CD4-positive, alpha-beta memory T cell (primary cell): ENCODE results near the gene ARID3B. TPM values are rescaled to one million over a fixed set of nuclear protein-coding genes. Genes with fewer than 3 reads are reported as not detected.
A peak's percentile ranks its signal among the peaks of the same experiment; 100 is the strongest.

ENCODE experiments used
- CTCF ChIA-PET: fragments of 350-600 bp; sonication (Branson Sonifier 250); formaldehyde crosslinking; loops from one replicate; lab custom pipeline; 2021; ENCODE audit warnings: inconsistent platforms; ENCODE audit not compliant: partially characterized antibody; lab: Charles Lee
- POLR2A ChIA-PET: fragments of 350-600 bp; sonication (Branson Sonifier 250); formaldehyde crosslinking; loops from one replicate; lab custom pipeline; 2021; ENCODE audit not compliant: partially characterized antibody; lab: Charles Lee
- DNase-seq, 5 donors: peaks; one replicate each; pipeline versions ENCODE4 v3.0.0 to v3.0.0-alpha.2; 2020 to 2022; ENCODE audit warnings: mixed read lengths in 1 of 5
- H3K27ac ChIP-seq: one replicate; pipeline ENCODE4 v1.7.0; 2013; ENCODE audit warnings: low read depth, low read length
- H3K27me3 ChIP-seq: 2 replicates; pipeline ENCODE4 v1.7.0; 2013; ENCODE audit warnings: mild to moderate bottlenecking, low read length, moderate library complexity; ENCODE audit not compliant: insufficient read depth
- H3K36me3 ChIP-seq: 2 replicates; pipeline ENCODE4 v1.7.0; 2013; ENCODE audit warnings: mild to moderate bottlenecking, low read length, moderate library complexity; ENCODE audit not compliant: insufficient read depth
- H3K4me1 ChIP-seq: 2 replicates; pipeline ENCODE4 v1.7.0; 2013; ENCODE audit warnings: mild to moderate bottlenecking, low read length, moderate library complexity; ENCODE audit not compliant: insufficient read depth
- H3K4me3 ChIP-seq, 2 donors: one replicate each; pipeline ENCODE4 v1.7.0; 2013; ENCODE audit warnings: low read length in 2 of 2, mild to moderate bottlenecking in 1 of 2
- H3K9me3 ChIP-seq, 2 donors: one replicate each; pipeline ENCODE4 v1.7.0; 2013; ENCODE audit warnings: low read length in 2 of 2, control low read depth in 1 of 2; ENCODE audit not compliant: control insufficient read depth in 1 of 2
- H3K27ac Mint-ChIP-seq, 7 donors: one replicate each; pipeline ENCODE4 v1.8.0; 2020 to 2021; ENCODE audit warnings: mixed read lengths in 7 of 7, mild to moderate bottlenecking in 6 of 7, inconsistent platforms in 3 of 7, moderate library complexity in 3 of 7
- H3K27me3 Mint-ChIP-seq, 2 donors: one replicate each; pipeline ENCODE4 v1.8.0; 2020 to 2021; ENCODE audit warnings: mixed read lengths in 2 of 2
- H3K36me3 Mint-ChIP-seq, 2 donors: one replicate each; pipeline ENCODE4 v1.8.0; 2020 to 2021; ENCODE audit warnings: mixed read lengths in 2 of 2, inconsistent platforms in 1 of 2, mild to moderate bottlenecking in 1 of 2
- H3K4me1 Mint-ChIP-seq, 4 donors: one replicate each; pipeline ENCODE4 v1.8.0; 2020 to 2021; ENCODE audit warnings: mixed read lengths in 4 of 4, mild to moderate bottlenecking in 1 of 4
- H3K4me3 Mint-ChIP-seq, 8 donors: one replicate each; pipeline ENCODE4 v1.8.0; 2020 to 2021; ENCODE audit warnings: mixed read lengths in 8 of 8, mild to moderate bottlenecking in 7 of 8, moderate library complexity in 6 of 8, inconsistent platforms in 3 of 8
- H3K9me3 Mint-ChIP-seq, 8 donors: one replicate each; pipeline ENCODE4 v1.8.0; 2020 to 2021; ENCODE audit warnings: mixed read lengths in 8 of 8, mild to moderate bottlenecking in 5 of 8, inconsistent platforms in 3 of 8, moderate library complexity in 1 of 8
- intact Hi-C: fragments of 100-400 bp; cut with micrococcal nuclease; formaldehyde crosslinking; loops from one replicate; pipeline ENCODE4 v1.15.1; 2023
- polyA plus RNA-seq, 2 donors: library from polyadenylated mRNA; unstranded; fragments of 300-500 nt; fragmentation: Illumina TruSeq; gene quantifications; one replicate each; pipeline ENCODE4 v1.2.3, GENCODE V29; 2021
- total RNA-seq, 2 experiments: library from RNA; stranded (reverse); gene quantifications; one replicate each; pipeline ENCODE4 v1.2.3, GENCODE V29; 2021

ARID3B gene
- total and polyA plus RNA-seq, 4 experiments from 2014 or later, result 4.1 to 32.9 (median 24.5) TPM

DNA sequence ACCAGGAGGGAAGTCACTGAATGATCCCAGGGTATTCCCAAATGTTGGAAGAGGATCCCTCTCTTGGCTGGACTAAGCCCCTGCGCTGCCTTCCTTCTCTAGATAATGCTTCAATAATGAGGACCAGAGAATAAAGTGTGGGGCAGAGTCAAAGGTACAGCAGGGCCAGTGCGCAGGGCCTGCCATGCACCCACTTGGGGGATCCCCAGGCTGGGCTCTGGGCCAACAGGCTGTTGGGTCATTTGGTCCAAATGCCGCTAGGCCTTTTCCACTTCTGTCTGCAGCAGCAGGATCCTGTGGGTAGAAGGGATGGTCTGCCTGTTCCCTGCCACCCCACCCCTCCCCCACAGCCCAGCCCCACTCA is 68.9 kb downstream of the ARID3B start:
- H3K9me3 Mint-ChIP-seq, result no peaks in the 10 kb centered on the region
- H3K27me3 ChIP-seq, result no peaks in the 10 kb centered on the region
- DNase-seq, result no peak
- H3K36me3 ChIP-seq, result no peaks in the 10 kb centered on the region
- intact Hi-C loops, result no loop called here
- no peaks in the 10 kb centered on the region for H3K4me1 ChIP-seq
- ChIA-PET POLR2A (interaction anchor here (1.9 kb wide), 1 partner anchor 11 kb away, joined by 6 read pairs; no protein-coding TSS in a partner anchor), CTCF (interaction anchor here (1.7 kb wide), 1 partner anchor 12 kb away, joined by 3 read pairs; no protein-coding TSS in a partner anchor)
- H3K27me3 Mint-ChIP-seq, result no peaks in the 10 kb centered on the region
- H3K27ac Mint-ChIP-seq, result no peak overlapping the region
- H3K4me3 Mint-ChIP-seq, result no peak overlapping the region
- no peak overlapping the region for H3K27ac ChIP-seq
- no peak overlapping the region for H3K4me3 ChIP-seq
- H3K4me1 Mint-ChIP-seq, result peaks cover 0 to 13% (median 5%) of the 10 kb centered on the region in 4 donors
- H3K36me3 Mint-ChIP-seq, result peaks cover 0 to 2% of the 10 kb centered on the region in 2 donors
- no peaks in the 10 kb centered on the region for H3K9me3 ChIP-seq

DNA sequence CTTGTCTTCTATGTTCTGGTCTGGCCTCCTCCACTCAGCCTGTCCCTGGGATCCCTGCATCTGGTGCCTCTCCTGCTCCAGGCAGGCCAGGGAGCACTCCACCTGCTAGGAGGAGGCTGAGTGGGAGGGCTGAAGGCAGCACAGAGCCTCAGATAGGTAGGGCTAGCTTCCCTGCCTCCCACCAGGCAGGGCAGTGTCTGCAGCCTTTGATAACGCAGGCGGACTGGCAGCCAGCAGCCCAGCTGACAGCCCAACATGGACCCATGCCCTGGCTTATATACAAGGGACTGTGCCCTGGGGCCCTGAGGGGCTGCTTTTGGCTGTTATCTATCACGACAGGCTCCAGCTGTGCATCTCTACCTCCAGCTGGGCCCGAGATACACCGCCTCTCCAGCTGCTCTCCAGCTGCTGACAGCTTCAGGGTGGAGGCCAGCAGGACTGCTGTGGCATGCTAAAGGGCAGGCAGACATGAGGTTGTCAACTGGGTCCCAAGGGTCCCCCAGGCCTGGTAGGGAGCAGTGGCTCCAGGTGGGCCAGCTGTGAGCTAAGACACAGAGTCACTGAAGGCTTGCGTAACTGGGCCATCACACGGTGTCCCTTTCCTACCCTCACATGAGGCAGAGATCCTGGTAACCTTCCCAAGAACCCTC is 69.4 kb downstream of the ARID3B start:
- ChIA-PET POLR2A (interaction anchor here (0.9 to 1.9 kb wide), 2 partner anchors 9 to 12 kb away, joined by 3 to 6 read pairs; no protein-coding TSS in a partner anchor), CTCF (no interaction called here)
- H3K9me3 ChIP-seq, result no peaks in the 10 kb centered on the region
- Mint-ChIP-seq H3K27ac (no peak overlapping the region), H3K9me3 (no peaks in the 10 kb centered on the region), H3K36me3 (peaks cover 0 to 5% of the 10 kb centered on the region in 2 donors), H3K4me1 (peaks cover 0 to 15% (median 5%) of the 10 kb centered on the region in 4 donors), H3K27me3 (no peaks in the 10 kb centered on the region), H3K4me3 (no peak overlapping the region)
- H3K36me3 ChIP-seq, result no peaks in the 10 kb centered on the region
- H3K4me3 ChIP-seq, result no peak overlapping the region
- H3K27ac ChIP-seq, result no peak overlapping the region
- DNase-seq, result peak in 1 of 5 donors; percentile 8
- H3K27me3 ChIP-seq, result no peaks in the 10 kb centered on the region
- H3K4me1 ChIP-seq, result no peaks in the 10 kb centered on the region
- intact Hi-C loops, result no loop called here

DNA sequence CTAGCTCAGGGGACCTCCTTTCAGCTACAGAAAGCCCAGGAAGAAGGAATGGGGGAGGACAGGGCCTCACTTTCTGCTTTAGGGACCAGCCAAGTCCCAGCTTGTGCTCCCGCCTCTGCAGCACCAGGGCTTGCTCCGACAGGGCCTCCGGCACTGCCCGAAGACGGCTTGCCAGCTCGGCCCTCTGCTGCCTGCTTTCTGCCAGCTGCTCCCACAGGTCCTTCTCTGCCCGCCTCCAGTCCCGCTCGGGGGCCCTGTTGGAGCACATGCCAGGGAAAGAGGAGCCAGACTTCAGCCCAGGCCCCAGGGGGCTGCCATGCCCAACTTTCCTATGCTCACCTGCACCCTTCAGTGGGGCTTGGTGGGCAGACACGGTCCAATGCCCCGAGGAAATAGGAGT is 70.3 kb downstream of the ARID3B start:
- ChIA-PET CTCF (interaction anchor here (1.5 kb wide), 1 partner anchor 10 kb away, joined by 5 read pairs; no protein-coding TSS in a partner anchor), POLR2A (interaction anchor here (0.9 to 1.9 kb wide), 2 partner anchors 10 to 13 kb away, joined by 3 to 6 read pairs; no protein-coding TSS in a partner anchor)
- no peaks in the 10 kb centered on the region for H3K9me3 ChIP-seq
- no peak overlapping the region for H3K4me3 ChIP-seq
- intact Hi-C loops, result no loop called here
- peaks cover 2% of the 10 kb centered on the region for H3K4me1 ChIP-seq
- no peak overlapping the region for H3K27ac Mint-ChIP-seq
- peaks cover 0 to 6% of the 10 kb centered on the region in 2 donors for H3K36me3 Mint-ChIP-seq
- no peak overlapping the region for H3K27ac ChIP-seq
- H3K27me3 ChIP-seq, result no peaks in the 10 kb centered on the region
- no peaks in the 10 kb centered on the region for H3K27me3 Mint-ChIP-seq
- no peak for DNase-seq
- H3K36me3 ChIP-seq, result no peaks in the 10 kb centered on the region
- H3K9me3 Mint-ChIP-seq, result no peaks in the 10 kb centered on the region
- H3K4me3 Mint-ChIP-seq, result no peak overlapping the region
- peaks cover 1 to 18% (median 5%) of the 10 kb centered on the region in 4 donors for H3K4me1 Mint-ChIP-seq

DNA sequence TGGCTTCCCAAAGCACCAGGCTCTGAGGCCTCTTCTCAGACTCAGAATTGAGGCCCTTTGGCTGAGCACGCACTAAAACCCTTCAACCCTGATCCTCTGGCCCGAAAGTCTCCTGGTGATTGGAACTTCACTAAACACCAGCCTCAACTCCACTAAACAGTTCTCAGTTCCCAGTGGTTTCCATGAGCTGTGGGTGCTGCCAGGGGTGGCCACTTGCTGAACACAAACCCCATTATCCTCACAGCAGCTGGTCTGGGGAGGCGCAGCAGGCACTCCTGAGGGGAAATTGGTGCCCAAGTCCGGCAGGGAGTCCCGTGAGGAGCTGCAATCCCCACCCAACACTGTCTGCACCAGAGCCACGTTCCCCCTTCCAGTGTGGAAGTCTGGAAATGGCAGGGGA is 70.8 kb downstream of the ARID3B start:
- CTCF ChIA-PET, result interaction anchor here (1.5 kb wide), 1 partner anchor 11 kb away, joined by 5 read pairs; no protein-coding TSS in a partner anchor
- Histone ChIP-seq H3K27ac (no peak overlapping the region), H3K27me3 (no peaks in the 10 kb centered on the region), H3K4me1 (peaks cover 7% of the 10 kb centered on the region), H3K36me3 (no peaks in the 10 kb centered on the region), H3K9me3 (no peaks in the 10 kb centered on the region), H3K4me3 (no peak overlapping the region)
- Mint-ChIP-seq H3K27ac (peak overlapping the region in 1 of 7 donors; percentile 8), H3K36me3 (peaks cover 0 to 11% of the 10 kb centered on the region in 2 donors), H3K4me1 (peaks cover 6 to 22% (median 8%) of the 10 kb centered on the region in 4 donors), H3K27me3 (no peaks in the 10 kb centered on the region), H3K9me3 (no peaks in the 10 kb centered on the region), H3K4me3 (no peak overlapping the region)
- no peak for DNase-seq
- intact Hi-C loops, result no loop called here
- POLR2A ChIA-PET, result no interaction called here

DNA sequence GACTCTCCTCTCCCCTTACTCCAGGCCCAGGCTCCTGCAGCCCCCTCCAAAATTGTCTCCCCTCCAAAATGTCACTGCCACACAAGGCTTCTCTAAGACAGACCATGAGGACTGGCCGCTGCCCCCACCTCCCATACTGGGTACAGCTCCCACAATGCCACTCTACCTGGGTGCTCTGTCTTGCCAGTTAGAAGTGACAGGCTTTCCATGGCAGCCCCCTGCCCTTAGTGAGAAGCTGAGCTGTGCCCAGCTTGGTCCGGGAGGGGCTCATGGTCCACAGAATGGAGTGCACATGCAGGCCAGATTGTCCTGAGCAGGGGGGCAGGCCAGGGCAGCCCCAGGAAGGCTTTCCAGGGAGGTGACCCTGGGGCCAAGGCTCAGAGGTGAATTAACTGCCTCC is 71.7 kb downstream of the ARID3B start:
- no peak for DNase-seq

DNA sequence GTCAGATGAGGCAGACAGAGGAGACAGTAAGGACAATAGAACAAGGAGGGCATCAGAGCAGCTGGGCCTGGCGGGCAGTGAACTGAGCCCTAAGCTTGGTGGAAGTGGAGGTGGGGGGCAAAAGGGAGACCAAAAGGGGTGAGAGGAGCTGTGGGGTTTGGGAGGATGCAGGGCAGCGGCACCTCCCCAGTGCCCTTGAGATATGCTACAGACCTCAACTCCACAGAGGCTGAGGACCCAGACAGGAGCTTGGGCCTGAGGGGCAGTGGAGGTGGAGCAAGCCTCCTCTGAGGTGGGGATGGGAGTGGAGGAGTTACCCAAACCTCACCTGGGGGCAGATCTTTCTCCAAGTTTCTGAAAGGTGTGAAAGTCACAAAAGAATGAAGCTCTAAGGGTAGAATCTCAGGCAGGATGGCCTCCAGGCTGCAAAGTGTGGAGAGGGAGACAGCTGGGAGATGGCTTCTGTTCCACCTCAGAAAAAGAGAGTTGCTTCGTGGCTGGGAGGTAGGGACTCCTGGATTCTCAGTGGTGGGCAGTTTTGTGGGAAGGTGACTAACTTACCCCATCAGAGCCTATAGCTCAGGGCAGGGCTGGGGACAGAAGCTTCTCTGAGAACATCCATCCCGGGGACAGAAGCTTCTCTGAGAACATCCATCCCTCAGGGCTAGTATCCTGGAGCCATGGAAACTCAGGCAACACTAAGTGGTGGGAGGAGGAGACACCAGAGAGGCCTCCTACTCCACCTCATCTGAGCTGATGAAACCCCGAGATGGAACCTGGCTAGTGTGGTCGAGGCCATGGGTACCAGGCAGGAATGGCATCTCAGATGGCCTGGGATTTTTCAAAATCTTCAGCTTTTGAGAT is 72.3 kb downstream of the ARID3B start:
- peak overlapping the region; percentile 40 to 95 (median 68) for H3K4me3 Mint-ChIP-seq
- Histone ChIP-seq H3K36me3 (no peaks in the 10 kb centered on the region), H3K27me3 (no peaks in the 10 kb centered on the region), H3K4me1 (peaks cover 22% of the 10 kb centered on the region), H3K4me3 (no peak overlapping the region), H3K9me3 (no peaks in the 10 kb centered on the region), H3K27ac (no peak overlapping the region)
- peaks cover 0 to 23% of the 10 kb centered on the region in 2 donors for H3K36me3 Mint-ChIP-seq
- CTCF ChIA-PET, result interaction anchor here (0.9 to 8.0 kb wide), 5 partner anchors 9 to 168 kb away, joined by 3 to 84 read pairs (median 4); no protein-coding TSS in a partner anchor
- peaks cover 20 to 37% (median 21%) of the 10 kb centered on the region in 4 donors for H3K4me1 Mint-ChIP-seq
- intact Hi-C loops, result no loop called here
- H3K9me3 Mint-ChIP-seq, result no peaks in the 10 kb centered on the region
- H3K27ac Mint-ChIP-seq, result peak overlapping the region; percentile 69 to 98 (median 88)
- DNase-seq, result no peak
- POLR2A ChIA-PET, result interaction anchor here (1.0 to 6.9 kb wide), 9 partner anchors 9 to 839 kb away, joined by 3 to 68 read pairs (median 11); partner anchors contain the start of genes ARID3B and SIN3A
- H3K27me3 Mint-ChIP-seq, result no peaks in the 10 kb centered on the region

More for the DNA sequence above, 71.7 kb downstream of the ARID3B start:
- H3K27me3 ChIP-seq, result no peaks in the 10 kb centered on the region
- no peaks in the 10 kb centered on the region for H3K27me3 Mint-ChIP-seq
- ChIA-PET POLR2A (interaction anchor here (1.0 to 6.9 kb wide), 3 partner anchors 14 to 175 kb away, joined by 3 to 68 read pairs (median 61); partner anchors contain the start of gene ARID3B), CTCF (interaction anchor here (0.9 to 8.0 kb wide), 4 partner anchors 9 to 169 kb away, joined by 3 to 84 read pairs (median 4); no protein-coding TSS in a partner anchor)
- H3K9me3 Mint-ChIP-seq, result no peaks in the 10 kb centered on the region
- H3K27ac Mint-ChIP-seq, result peak overlapping the region in 6 of 7 donors; percentile 69 to 98 (median 89)
- H3K4me3 Mint-ChIP-seq, result peak overlapping the region in 7 of 8 donors; percentile 40 to 78 (median 67)
- H3K4me3 ChIP-seq, result no peak overlapping the region
- H3K4me1 Mint-ChIP-seq, result peaks cover 15 to 31% (median 16%) of the 10 kb centered on the region in 4 donors
- H3K4me1 ChIP-seq, result peaks cover 16% of the 10 kb centered on the region
- intact Hi-C loops, result no loop called here
- H3K9me3 ChIP-seq, result no peaks in the 10 kb centered on the region
- H3K36me3 ChIP-seq, result no peaks in the 10 kb centered on the region
- H3K27ac ChIP-seq, result no peak overlapping the region
- H3K36me3 Mint-ChIP-seq, result peaks cover 0 to 19% of the 10 kb centered on the region in 2 donors
